Measurements from ENCODE around the gene TSPYL6. TPM values are rescaled to one million over a fixed set of nuclear protein-coding genes. Genes with fewer than 3 reads are reported as not detected.

Gene TSPYL6
- total RNA-seq, 1 experiment from 2014 or later: not detected

DNA sequence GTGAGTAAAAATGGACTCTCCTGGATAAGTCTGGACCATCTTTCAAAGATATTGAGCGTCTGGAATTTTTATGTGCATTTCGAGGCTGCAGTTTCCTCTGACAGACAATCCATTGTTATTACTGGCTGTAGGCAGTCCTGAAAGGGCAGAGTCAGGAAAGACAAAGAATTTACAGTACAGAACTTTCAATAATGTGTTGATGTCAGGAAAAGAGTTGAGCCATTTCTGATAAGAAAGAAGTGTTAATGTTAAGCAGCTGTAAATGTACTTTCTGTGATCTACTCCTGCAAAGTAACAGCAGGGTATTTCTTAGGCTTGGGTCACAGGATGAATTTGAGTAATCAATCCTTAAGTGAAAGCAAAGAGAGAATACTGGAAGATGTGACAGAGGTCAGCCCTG, 29.8 kb downstream of the TSPYL6 start:
- H3K4me1 Mint-ChIP-seq (ENCODE audit: low read depth, unreplicated experiment): peaks cover 32% of the 10 kb centered on the region
- H3K9me3 Mint-ChIP-seq (ENCODE audit: unreplicated experiment): peaks cover 14% of the 10 kb centered on the region
- H3K4me3 Mint-ChIP-seq (ENCODE audit: unreplicated experiment): no peak overlapping the region
- no TSS peak for BruUV-seq (replicated peaks)
- H3K36me3 ChIP-seq (ENCODE audit: control insufficient read depth, insufficient read depth, low read length): no peaks in the 10 kb centered on the region
- TF ChIP-seq, protein P1, sequence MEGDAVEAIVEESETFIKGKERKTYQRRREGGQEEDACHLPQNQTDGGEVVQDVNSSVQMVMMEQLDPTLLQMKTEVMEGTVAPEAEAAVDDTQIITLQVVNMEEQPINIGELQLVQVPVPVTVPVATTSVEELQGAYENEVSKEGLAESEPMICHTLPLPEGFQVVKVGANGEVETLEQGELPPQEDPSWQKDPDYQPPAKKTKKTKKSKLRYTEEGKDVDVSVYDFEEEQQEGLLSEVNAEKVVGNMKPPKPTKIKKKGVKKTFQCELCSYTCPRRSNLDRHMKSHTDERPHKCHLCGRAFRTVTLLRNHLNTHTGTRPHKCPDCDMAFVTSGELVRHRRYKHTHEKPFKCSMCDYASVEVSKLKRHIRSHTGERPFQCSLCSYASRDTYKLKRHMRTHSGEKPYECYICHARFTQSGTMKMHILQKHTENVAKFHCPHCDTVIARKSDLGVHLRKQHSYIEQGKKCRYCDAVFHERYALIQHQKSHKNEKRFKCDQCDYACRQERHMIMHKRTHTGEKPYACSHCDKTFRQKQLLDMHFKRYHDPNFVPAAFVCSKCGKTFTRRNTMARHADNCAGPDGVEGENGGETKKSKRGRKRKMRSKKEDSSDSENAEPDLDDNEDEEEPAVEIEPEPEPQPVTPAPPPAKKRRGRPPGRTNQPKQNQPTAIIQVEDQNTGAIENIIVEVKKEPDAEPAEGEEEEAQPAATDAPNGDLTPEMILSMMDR (IDR thresholded peaks at IDR 0.05; ENCODE audit: insufficient read depth in 1 of 2, low read depth in 1 of 2, low read length in 1 of 2, severe bottlenecking in 1 of 2, unreplicated experiment in 1 of 2): no peak
- 0 out of 2 replicates have a peak, but pooled peaks cover 4% of the 10 kb centered on the region for H3K9me3 ChIP-seq
- CTCF ChIA-PET: no interaction called here
- H3K27me3 ChIP-seq (replicated peaks; ENCODE audit: control insufficient read depth, insufficient read depth, low read length): no peaks in the 10 kb centered on the region
- no peak overlapping the region for H3K4me3 ChIP-seq (ENCODE audit: low read depth, low read length)
- peak overlapping the region; percentile 63 for H3K27ac Mint-ChIP-seq (ENCODE audit: unreplicated experiment)
- peaks cover 12% of the 10 kb centered on the region for H3K36me3 Mint-ChIP-seq (ENCODE audit: insufficient read depth, unreplicated experiment)
- H3K4me1 ChIP-seq: peaks cover 43% of the 10 kb centered on the region
- no peak for DNase-seq
- POLR2A ChIA-PET: no interaction called here
- intact Hi-C loops (cut with micrococcal nuclease; ENCODE audit: unreplicated experiment): no loop called here
- H3K27me3 Mint-ChIP-seq (ENCODE audit: insufficient read depth, unreplicated experiment): no peaks in the 10 kb centered on the region

DNA sequence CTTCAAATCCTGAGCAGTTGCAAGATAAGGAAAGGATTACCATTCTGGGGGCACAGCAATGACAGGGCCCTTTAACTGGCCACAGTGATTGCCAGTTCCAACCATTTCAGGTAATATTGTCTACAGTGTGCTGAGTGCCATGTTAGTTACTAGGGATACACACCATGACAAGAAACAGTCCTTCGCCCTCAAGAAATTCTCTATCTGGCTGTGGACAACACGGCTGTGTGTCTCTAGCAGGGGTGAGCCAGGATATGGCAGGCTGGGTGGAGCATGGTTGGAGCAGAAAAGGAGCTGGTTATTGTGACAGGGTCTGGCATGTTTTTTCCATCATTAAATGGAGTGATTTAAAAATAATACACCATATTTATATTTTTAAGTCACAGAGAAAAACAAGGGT, 31.0 kb downstream of the TSPYL6 start:
- no peak overlapping the region for H3K27ac Mint-ChIP-seq (ENCODE audit: unreplicated experiment)
- TF ChIP-seq, protein P1 (IDR thresholded peaks at IDR 0.05; ENCODE audit: insufficient read depth in 1 of 2, low read depth in 1 of 2, low read length in 1 of 2, severe bottlenecking in 1 of 2, unreplicated experiment in 1 of 2): no peak
- CTCF ChIA-PET: no interaction called here

DNA sequence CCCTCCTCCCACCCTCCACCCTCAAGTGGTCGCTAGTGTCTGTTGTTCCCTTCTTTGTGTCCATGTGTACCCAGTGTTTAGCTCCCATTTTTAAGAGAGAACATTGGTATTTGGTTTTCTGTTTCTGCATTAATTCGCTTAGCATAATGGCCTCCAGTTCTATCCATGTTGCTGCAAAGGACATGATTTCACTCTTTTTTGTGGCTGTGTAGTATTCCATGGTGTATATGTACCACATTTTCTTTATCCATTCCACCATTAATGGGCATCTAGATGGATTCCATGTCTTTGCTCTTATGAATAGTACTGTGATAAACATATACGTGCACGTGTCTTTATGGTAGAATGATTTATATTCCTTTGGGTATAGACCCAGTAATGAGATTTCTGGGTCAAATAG, 42.9 kb downstream of the TSPYL6 start:
- H3K27ac Mint-ChIP-seq (ENCODE audit: unreplicated experiment): no peak overlapping the region
- H3K4me1 Mint-ChIP-seq (ENCODE audit: low read depth, unreplicated experiment): peaks cover 17% of the 10 kb centered on the region
- H3K9me3 Mint-ChIP-seq (ENCODE audit: unreplicated experiment): peaks cover 20% of the 10 kb centered on the region

More for the DNA sequence above, 31.0 kb downstream of the TSPYL6 start:
- no TSS peak for BruUV-seq (replicated peaks)
- Histone ChIP-seq H3K4me1 (peaks cover 38% of the 10 kb centered on the region), H3K36me3 (ENCODE audit: control insufficient read depth, insufficient read depth, low read length) (no peaks in the 10 kb centered on the region), H3K9me3 (0 out of 2 replicates have a peak, but pooled peaks cover 4% of the 10 kb centered on the region), H3K27me3 (replicated peaks; ENCODE audit: control insufficient read depth, insufficient read depth, low read length) (no peaks in the 10 kb centered on the region), H3K4me3 (ENCODE audit: low read depth, low read length) (no peak overlapping the region)
- no peaks in the 10 kb centered on the region for H3K27me3 Mint-ChIP-seq (ENCODE audit: insufficient read depth, unreplicated experiment)
- DNase-seq: no peak
- H3K9me3 Mint-ChIP-seq (ENCODE audit: unreplicated experiment): peaks cover 14% of the 10 kb centered on the region
- intact Hi-C loops (cut with micrococcal nuclease; ENCODE audit: unreplicated experiment): no loop called here
- peaks cover 28% of the 10 kb centered on the region for H3K4me1 Mint-ChIP-seq (ENCODE audit: low read depth, unreplicated experiment)
- POLR2A ChIA-PET: no interaction called here
- peaks cover 12% of the 10 kb centered on the region for H3K36me3 Mint-ChIP-seq (ENCODE audit: insufficient read depth, unreplicated experiment)
- no peak overlapping the region for H3K4me3 Mint-ChIP-seq (ENCODE audit: unreplicated experiment)

More for the DNA sequence above, 42.9 kb downstream of the TSPYL6 start:
- Histone ChIP-seq H3K9me3 (no peaks in the 10 kb centered on the region), H3K4me3 (ENCODE audit: low read depth, low read length) (no peak overlapping the region), H3K36me3 (ENCODE audit: control insufficient read depth, insufficient read depth, low read length) (no peaks in the 10 kb centered on the region), H3K4me1 (no peaks in the 10 kb centered on the region), H3K27me3 (replicated peaks; ENCODE audit: control insufficient read depth, insufficient read depth, low read length) (no peaks in the 10 kb centered on the region)
- POLR2A ChIA-PET: no interaction called here
- TF ChIP-seq, protein P1 (IDR thresholded peaks at IDR 0.05; ENCODE audit: insufficient read depth in 1 of 2, low read depth in 1 of 2, low read length in 1 of 2, severe bottlenecking in 1 of 2, unreplicated experiment in 1 of 2): no peak
- Mint-ChIP-seq H3K27me3 (ENCODE audit: insufficient read depth, unreplicated experiment) (no peaks in the 10 kb centered on the region), H3K4me3 (ENCODE audit: unreplicated experiment) (no peak overlapping the region), H3K36me3 (ENCODE audit: insufficient read depth, unreplicated experiment) (no peaks in the 10 kb centered on the region)
- DNase-seq: no peak
- CTCF ChIA-PET: no interaction called here
- no TSS peak for BruUV-seq (replicated peaks)
- intact Hi-C loops (cut with micrococcal nuclease; ENCODE audit: unreplicated experiment): no loop called here

Measured in Caco-2 (cell line).